Stimulated activated CD4-positive, alpha-beta T cell treated with anti-CD3 and anti-CD28 coated beads, Interleukin-2, amount 100 ng/mL, for 48 hours (primary cell): ENCODE data around the gene PEX5.

Source experiments
- DNase-seq, 2 donors: peaks; one replicate each; pipeline ENCODE4 v3.0.0-alpha.2; 2020

Gene PEX5

DNA sequence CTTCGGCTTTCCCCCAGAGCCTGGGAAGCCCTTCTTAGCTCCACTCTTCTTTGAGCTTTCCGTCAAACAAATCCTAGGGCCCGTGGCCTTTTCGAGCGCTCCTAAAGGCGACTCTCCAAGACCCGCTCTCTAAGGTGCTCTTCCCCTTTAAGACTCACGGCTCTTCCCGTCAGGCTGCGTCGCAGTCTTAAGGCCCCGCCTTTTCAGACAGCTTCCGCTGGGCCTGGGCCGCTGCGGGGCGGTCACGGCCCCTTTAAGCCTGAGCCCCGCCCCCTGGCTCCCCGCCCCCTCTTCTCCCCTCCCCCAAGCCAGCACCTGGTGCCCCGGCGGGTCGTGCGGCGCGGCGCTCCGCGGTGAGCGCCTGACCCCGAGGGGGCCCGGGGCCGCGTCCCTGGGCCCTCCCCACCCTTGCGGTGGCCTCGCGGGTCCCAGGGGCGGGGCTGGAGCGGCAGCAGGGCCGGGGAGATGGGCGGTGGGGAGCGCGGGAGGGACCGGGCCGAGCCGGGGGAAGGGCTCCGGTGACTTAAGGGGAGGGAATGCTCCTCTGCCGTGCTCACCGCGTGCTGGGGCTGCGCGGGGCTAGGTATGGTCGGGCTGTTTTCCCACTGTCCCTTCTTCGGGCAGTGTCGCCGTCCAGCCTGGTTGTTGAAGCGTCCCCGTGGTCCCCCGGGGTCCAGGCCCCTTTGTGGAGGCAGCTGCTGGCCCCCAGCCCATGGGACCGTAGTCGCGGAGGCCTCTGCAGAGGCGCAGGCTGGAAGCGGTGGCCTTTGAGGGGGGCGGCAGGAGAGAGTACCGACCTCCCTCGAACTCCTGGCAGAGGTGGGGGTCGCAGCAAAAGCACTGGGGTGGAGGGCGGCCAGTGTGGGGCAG, at the start of gene PEX5:
PEX5 (plus strand) TSS at position 289 of the 870 bp plus-strand sequence. CDS start 692 bp downstream, outside the sequence.
- DNase-seq: peak; percentile 71 to 73

DNA sequence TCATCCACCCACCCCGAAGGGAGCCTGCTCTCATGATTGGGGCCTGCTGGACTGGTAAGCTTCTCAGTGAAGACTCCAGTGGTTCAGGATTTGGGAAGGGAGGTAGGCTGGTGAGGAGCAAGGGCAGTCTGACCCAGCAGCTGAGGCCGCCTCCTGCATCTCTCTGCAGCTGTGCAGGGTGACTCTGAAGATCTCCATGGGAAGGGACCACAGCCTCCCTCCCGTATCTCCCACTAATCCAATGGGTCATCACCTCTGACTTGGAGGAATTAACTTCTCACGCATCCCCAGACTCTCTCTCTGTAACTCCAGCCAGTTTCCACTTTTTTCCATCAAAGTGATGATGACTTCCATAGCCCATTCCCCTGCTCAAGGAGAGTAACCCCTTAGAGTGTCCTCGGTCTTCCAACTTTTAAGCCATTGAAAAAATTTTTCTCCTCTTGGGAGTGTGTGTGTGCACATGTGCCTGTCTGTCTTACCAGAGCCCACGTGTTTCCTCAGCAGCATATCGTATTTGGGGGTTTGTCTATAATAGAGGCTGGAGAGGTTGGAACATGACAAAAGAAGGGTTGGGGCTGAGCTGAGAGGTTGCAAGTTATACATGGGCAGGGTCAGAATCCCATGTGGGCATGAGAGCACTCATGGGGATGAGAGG, 48.0 kb upstream of the PEX5 start:
- no peak for DNase-seq

DNA sequence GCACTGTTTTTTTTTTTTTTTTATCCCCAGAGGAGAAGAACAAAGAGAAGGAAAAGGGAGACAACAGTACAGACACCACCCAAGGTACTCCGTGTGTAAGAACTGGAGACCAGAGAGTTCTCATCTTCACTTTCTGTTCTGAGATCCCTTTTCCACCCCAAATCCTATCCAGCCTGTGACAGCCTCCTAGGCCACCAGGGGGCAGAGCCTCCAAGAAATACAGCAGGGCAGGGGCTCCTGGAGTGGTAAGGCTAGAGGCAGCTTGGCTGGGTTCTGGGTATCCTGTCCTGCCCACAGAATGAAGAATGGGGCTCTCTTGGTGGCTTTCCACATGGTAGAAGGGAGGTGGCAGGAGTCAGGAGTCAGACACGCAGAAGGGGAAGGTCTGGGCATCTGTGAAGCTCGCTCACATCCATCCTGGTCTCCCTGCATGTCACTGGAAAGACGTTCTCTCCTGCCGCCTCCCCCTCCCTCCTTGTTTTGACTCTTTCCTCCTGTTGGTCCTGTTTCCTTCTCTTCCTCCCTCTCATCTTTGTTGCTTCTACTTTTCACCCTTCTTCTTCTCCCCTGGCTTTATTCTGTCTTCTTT, 47.3 kb upstream of the PEX5 start:
- DNase-seq: peak; percentile 42 to 48

DNA sequence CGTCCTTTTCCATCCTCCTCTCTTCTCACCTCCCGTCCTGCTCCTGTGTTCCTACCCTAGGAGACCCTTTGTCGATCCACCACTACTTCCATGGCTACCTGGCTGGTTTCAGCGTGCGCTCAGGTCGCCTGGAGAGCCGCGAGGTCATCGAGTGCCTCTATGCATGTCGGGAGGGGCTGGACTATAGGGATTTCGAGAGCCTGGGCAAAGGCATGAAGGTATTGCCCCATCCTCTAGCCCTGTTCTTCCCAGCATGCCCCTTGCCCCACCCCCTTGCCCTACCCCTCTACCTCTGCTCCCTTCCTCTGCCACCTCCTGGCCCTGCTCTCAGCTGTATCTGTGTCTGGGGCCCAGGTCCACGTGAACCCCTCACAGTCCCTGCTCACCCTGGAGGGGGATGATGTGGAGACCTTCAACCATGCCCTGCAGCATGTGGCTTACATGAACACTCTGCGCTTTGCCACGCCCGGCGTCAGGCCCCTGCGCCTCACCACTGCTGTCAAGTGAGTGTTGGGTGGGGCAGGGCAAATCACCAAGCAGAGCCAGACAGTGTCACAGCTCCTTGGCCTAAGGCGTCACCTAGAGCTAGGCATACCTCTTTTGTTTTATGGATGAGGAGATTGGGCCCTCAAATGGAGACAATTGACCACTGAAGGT, 46.5 kb upstream of the PEX5 start:
- no peak for DNase-seq

DNA sequence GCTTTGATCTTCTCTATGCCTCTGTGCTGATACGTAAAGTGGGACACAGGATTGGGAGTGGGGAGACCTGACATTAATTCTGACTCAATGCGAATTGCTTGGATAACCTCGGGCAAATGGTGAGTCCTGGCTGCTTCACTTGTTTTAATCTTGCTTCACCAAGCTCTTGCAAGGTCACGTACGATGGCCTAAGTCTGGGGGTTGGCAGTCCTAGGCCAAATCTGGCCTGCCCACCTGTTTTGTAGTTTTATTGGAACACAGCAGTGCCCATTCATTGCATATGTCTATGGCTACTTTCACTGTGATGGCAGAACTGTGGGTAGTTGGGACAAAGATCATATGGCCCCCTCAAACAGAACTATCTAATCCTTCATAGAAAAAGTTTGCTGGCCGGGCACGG, 45.9 kb upstream of the PEX5 start:
- DNase-seq: no peak

DNA sequence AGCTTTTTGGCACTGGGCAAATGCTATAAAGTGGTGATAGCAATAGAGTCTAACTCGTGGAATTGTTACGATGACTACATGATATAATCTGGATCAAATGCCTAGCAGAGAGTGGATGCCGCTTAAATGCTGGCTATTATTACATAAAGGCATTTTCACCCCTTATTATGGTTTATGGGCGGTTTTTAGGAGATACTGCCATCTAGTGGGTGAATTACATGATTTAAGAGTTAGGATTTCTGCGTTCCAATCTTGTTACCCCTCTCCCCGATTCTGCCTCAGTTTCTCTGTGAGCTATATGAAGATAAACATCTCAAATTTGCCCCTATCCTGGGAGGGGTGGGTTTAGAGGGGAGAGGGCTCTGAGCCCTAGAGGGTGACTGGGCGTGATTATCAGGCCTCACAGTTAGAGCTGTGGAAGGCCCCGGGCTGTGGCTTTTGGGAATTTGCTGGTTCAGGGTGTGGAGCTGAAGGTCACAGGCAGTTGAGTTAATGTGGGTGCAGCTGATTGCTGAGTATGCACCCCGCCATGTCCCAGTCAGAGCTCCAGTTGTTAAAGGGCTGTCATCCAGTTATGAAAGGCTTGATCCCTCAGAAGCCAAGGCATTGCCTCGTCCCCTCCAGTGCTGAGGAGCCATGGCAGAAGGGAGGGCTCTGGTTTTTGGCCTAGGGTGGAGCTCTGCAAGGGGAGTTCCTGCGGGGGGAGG, 44.9 kb upstream of the PEX5 start:
- no peak for DNase-seq

DNA sequence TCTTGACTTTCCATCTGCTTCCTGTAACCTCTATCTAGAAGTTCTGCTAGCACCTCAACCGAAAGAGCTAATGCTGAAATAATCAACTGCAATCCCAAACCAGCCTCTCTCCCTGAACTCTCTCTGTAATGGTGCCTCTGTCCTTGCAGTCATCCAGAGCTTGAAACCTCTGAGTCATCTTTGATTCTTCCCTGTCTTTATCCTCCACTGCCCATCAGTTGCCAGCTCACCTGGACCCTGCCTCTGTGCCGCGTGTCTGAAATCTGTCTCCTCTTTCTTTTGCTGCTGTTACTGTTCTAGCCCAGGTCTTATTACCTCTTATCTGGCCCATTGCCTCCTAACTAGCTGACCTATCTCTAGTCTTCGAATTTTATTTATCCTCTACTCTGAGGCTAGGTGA, 43.8 kb upstream of the PEX5 start:
- DNase-seq: no peak

DNA sequence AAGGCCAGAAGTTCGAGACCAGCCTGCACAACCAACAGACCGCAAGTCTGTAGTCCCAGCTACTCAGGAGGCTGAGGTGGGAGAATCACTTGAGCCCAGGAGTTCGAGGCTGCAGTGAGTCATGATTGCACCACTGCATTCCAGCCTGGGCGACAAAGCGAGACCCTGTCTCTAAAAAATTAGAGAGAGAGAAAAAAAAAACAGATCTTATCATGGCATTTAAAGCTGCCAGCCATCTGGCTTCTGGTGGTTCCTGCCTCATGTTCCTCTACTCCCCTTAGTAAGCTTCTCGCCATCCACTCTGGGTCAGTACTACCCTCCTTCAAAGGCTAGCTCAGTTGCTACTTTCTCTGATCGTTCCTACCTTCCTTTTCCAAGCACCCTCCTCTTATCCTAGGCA, 43.3 kb upstream of the PEX5 start:
- no peak for DNase-seq

DNA sequence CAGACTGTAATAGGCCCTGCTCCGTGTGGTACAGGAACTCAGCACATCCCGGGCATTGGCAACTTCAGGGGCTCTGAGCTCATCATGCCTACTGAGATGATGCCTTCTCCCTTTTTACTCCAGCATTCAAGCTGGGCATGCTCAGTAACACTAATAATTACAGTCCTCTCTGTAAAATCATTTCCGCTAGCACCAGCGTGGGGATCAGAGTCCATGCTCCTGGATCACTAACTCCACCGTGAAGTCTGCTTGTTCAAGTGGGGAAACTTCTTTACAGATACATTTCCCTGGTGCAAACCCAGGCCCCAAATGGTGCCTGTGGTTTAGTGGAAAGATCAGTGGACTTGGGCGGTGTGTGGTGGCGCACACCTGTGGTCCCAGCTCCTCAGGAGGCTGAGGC, 42.6 kb upstream of the PEX5 start:
- no peak for DNase-seq

DNA sequence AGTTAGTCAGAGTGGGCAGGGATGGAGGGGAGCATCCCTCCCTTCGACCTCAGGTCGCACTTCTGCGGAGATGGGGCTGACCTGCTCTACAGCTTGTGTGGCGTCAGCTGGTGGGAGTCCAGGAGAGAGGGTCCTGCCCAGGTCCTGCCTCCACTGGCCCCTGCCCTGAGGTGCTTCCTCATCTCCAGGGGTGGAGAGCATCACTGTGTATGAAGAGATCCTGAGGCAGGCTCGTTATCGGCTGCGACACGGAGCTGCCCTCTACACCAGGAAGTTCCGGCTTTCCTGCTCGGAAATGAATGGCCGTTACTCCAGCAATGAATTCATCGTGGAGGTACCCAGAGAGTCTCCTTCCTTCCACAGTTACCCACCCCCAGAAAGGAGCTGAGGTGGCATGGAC, 39.1 kb upstream of the PEX5 start:
- DNase-seq: no peak

DNA sequence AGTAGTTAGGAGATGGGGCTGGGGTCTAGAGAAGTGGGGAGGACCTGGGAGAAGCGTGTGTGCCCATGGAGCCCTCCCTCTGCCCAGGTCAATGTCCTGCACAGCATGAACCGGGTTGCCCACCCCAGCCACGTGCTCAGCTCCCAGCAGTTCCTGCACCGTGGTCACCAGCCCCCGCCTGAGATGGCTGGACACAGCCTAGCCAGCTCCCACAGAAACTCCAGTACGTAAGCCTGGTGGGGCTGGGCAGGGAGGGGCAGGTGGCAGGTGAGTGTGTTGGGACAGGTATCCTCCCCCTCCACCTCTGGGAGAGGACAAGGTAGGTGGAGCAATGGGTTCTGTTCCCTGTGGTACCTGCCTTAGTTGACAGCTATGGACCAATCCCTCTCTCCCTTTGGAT, 38.6 kb upstream of the PEX5 start:
- no peak for DNase-seq

DNA sequence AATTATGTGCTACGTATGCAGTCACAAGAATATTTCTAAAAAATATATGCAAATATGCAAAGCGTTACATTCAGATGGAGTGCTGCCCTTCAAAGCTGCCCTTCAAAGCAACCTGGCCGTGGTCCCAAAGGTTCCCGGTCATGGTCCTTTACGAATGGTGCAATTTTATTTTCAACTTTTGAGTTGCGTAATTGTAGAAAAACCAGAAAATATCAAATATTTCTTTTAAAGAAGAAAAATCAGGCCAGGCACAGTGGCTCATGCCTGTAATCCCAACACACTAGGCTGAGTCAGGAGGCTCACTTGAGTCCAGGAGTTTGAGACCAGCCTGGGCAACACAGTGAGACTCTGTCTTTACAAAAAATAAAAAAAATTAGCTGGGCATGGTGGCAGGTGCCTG, 38.0 kb upstream of the PEX5 start:
- no peak for DNase-seq

DNA sequence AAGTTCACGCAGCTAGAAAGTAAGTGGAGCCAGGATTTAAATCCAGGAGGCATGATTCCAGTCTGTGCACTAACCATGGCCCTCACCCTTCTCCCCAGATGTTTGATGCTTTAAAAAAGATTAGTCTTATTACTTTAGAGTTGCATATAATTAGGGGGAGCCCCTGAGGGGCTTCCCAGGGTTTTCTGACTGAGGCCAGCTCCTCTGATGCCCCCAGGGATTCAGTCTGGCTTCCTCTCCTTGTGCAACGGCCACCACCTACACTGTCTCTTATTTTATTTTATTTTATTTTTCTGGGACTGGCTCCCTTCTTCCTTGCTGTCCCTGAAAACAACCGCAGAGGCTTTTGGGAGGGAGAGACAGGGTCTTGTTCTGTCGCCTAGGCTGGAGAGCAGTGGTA, 36.7 kb upstream of the PEX5 start:
- DNase-seq: no peak

DNA sequence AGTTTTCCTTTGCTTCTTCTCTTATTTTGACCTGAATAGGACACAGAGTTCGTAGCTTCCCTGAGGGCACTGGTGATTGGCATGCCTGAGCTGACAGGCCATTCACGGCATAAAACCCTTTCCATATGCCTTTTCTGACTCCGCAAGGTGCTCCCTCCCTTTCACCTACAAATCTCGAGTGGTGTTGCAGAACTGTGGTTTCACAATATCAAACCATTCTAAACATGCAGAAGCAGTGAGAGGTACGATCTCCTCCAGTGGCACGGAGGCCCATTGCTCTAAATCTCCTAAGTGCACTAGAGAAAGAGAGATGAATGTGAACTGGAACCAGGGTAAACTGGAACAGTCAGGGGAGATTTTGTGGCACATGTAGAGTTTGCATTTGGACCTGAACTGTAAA, 35.4 kb upstream of the PEX5 start:
- no peak for DNase-seq

DNA sequence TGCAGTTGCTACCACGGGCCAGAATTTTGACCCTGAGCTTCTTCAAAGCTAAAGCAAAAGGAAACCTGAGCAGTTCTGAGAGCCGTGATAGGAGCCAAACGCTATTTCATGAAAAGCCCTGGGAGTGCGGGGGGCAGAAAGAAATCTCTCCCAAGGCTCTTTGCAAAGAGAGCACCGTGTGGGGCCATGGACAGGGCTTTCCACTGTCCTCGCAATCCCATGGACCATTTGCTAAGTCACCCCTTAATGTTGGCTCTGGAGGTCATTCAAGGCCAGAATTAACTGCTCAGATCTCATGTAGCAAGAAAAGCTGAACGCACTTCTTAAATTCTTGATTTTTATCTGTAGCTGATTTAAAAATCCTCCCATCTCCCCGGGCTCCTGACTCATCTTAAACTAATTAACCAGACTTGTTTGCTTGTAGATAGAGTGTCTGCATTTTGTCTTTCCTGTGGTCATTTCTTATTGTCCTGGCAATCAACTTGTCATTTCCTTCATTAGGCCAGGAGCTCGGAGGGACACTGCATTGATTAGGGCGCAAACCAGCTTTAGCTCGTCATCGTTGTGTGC, 34.5 kb upstream of the PEX5 start:
- no peak for DNase-seq

DNA sequence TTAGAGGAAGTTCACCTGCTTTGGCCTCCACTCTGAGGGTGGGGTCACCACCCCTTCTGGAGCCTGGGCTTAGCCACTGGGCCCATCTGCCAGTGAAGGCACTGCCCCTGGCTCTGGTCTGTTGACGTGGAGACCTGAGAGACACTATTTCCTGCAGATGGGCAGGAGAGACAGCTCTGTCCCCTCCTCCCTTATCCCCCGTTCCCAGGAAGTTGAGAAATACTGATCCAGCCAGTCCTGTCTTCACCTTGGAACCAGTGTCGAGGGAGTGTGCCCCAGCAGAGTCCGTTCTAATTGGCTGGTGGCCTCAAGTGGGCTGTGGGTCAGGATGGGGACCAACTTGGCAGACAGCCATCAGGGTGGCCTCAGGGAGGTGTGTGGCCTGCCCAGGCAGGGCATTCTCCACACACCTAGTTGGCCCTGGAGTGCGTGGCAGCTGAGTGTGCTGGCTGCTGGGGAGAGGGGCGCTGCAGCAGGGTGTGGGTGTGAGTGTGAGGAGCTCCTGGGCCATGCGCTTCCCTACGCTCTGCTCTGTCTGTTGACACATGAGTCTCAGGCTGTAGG, 33.9 kb upstream of the PEX5 start:
- no peak for DNase-seq

DNA sequence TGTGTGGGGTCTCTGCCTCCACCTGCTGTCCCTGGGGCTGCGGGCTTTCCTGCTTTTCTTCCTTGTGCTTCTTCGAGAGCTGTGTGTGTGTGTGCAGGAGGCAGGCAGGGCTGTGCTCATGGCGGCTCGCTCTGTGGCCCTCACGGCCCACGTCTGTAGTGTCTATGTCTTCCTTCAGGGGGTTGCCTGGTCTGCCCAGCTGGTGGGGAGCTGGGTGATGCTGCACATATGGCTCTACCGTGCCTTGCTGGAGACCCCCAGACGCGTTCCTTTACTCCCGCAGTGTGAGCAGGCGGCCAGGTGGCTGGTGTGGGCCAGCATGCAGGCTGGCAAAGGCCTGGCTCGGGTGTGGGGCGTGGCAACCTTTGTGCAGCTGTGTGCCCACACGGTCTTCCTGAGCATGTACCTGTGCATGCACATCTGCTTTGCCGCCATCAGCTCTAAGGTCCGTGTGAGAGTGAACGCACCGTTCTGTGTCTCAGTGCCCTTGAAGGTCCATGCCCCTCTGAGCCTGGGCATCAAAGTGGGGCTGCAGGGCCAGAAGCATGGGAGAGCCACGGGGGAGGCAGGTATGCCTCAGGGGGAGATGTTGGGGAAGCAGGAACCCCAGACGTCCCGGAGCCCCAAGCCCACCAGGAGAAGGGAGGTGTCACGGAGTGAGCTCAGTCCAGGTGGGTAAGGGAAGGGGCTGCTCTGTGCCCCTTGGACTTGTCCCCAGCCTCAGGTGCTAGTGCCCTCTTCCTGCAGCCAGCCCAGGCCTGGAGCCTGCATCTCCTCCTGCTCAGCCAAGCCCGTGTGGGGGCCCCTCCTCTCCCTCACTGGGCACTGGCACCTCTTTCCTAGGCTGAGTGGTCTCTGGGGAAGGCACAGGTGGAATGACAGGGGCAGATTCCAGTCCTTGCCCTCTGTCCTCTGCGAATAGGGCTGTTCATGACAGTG, 33.0 kb upstream of the PEX5 start:
- DNase-seq: no peak

DNA sequence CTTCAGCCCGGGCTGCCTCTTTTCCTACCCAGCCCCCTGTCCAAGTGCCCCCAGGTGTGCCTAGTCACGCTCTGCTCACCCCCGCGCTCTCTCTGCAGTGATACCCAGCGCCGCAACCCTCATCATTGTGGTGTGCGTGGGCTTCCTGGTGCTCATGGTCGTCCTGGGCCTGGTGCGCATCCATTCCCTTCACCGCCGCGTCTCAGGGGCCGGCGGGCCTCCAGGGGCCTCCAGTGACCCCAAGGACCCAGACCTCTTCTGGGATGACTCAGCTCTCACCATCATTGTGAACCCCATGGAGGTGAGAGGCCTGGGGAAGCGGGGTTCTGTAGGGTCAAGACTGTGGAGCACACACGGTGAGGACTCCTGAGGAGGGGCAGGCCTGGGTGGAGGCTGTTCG, 32.1 kb upstream of the PEX5 start:
- no peak for DNase-seq

DNA sequence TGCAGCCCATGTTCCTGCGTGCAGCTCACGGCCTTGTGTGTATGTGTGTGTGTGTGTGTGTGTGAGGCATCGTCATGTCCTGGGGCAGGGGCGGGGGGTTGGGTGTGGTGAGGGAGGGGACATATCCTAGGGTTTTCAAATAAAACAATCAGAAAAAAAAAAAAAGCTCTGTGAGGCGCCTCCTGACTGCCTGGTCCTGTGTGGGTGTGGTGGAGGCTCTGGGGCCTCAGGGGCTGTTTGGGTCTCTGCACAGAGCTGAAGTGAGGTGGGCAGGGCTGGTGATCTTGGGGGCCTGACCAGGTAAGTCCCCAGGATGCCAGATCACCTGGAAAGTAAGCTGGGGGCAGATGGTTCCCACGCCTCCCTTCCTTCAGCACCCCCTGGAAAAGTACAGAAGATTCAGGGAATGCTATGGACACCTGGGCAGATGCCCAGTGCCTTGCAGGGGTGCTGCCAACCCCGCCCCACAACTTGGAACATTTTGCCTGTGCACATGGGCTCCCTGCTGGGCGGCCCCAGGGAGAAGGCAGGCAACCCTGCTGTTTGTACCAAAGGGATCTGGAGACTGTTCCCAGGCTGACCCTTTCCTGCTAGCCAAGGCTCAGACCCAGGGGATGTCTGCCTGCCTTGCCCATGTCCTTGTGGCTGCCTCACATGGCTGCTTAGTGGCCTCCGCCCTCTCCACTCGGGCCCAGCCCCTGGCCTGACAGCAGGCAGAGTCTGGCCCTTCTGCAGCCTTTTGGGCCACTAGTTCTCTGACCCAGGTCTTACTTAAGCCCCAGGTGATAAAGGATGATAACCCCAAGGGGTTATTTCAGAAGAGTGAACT, 30.5 kb upstream of the PEX5 start:
- no peak for DNase-seq

DNA sequence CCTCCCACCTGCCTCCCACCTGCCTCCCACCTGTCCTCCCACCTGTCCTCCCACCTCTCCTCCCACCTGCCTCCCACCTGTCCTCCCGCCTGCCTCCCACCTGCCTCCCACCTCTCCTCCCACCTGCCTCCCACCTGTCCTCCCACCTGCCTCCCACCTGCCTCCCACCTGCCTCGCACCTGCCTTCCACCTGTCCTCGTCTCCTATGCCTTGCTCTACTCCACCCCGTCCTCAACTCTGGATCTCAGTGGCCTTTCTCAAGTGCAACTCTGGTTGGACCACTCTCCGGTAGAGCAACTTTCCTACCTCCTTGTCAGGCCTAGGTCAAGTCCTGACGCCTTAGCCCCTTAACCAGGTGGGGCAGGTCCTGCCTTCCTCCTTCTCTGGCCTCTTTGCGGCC, 29.3 kb upstream of the PEX5 start:
- DNase-seq: no peak
